ENCODE results near the gene PARD3B.

PARD3B gene

DNA sequence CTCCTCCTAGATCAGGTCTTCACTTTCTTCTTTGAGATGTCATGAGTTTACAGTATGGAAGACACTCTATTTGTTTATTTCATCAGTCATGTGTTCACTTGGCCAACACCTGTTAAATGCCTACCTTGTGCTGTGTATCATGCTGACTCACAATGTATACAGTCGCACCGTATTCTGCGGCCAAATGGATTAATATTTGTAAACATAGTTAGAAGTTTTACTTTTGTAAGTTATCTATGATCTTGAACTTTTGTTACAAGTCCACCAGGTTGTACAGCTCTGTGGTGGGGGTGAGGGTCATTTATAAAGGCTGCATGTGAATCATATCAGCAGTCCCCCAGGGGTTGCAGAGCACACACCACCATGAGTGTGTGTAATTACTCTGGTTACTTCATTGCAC, 728.4 kb downstream of the PARD3B start:
- peak; percentile 4 for DNase-seq (ENCODE audit: low spot score)

GRCh38 chr2:205274801-205275200, 729.5 kb downstream of the PARD3B start:
- DNase-seq (ENCODE audit: low spot score): no peak

DNA sequence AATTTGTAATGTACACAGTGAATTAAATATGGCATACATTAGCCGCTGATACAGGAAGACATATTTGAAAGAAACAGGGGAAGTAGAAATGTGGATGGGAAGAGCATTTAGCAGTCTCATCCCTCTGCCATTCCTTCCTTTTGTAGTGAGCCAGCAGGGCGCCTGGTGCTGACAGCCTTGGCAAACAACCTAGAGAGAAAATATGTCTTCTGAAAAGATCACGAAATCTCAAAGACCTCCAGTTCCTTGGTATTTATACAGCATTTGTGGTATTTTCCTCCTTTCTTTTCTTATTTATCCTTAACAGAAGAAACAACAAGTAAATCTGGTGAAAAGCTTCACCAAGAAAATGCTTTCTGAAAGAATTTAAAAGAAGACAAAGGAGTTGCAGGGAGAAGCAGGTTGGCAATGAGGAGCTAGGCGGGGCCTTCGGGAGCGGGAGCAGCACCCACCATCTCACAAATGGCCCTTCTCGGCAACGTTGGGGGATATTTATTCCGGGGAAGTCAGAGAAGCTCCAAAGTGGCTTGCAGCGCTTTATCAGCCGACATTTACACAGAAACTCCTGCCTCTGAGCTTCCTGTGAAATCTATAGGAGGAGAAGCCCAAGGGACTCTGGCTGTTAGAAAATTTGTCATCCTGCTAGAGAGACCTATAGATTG, 731.0 kb downstream of the PARD3B start:
- no peak for DNase-seq (ENCODE audit: low spot score)

GRCh38 chr2:205280596-205281236, 735.4 kb downstream of the PARD3B start:
- DNase-seq (ENCODE audit: low spot score): no peak

GRCh38 chr2:205283736-205284270, 738.5 kb downstream of the PARD3B start:
- no peak for DNase-seq (ENCODE audit: low spot score)

DNA sequence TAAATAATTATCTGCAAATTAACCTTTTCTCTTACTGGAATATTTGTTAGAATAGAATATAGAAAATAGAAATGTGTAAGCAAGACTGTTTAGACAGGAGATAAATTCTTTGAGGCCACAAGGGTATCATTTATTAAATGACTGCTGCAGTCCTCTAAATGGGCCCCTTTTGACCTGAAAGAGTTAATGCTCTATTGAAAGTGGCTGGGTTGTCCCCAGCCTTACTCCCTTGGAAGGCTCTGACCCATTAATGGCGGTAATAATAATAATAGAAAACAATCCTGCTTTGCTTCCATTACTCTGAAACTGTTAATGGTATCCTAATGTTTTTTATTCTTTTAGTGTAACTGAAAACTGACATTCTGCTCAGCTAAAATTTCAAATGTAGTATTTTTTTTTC, 739.1 kb downstream of the PARD3B start:
- no peak for DNase-seq (ENCODE audit: low spot score)

DNA sequence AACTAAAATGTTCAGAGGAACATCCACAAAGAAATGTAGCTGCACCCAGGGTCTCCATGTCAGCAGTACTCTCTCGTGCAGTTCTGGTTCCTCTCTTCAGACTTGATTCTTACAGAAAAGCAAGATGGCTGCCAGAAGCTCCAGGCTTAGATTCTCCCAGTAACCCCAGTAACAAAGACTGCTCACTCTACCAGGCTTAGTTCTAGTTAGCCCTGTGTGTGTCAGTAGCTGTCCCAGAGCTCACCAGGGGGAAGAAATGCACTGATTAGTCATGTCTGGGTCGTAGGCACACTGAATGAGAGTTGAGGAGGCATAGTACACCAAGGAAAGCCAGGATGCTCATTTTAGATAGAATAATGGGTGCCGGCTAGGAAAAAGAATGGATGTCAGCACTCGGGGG, 742.0 kb downstream of the PARD3B start:
- DNase-seq (ENCODE audit: low spot score): no peak

- no peak for DNase-seq (ENCODE audit: low spot score)
Measured at GRCh38 chr2:205288686-205289085, 743.4 kb downstream of the PARD3B start.

- DNase-seq (ENCODE audit: low spot score): no peak
Measured at GRCh38 chr2:205290299-205290698, 745.0 kb downstream of the PARD3B start.

DNA sequence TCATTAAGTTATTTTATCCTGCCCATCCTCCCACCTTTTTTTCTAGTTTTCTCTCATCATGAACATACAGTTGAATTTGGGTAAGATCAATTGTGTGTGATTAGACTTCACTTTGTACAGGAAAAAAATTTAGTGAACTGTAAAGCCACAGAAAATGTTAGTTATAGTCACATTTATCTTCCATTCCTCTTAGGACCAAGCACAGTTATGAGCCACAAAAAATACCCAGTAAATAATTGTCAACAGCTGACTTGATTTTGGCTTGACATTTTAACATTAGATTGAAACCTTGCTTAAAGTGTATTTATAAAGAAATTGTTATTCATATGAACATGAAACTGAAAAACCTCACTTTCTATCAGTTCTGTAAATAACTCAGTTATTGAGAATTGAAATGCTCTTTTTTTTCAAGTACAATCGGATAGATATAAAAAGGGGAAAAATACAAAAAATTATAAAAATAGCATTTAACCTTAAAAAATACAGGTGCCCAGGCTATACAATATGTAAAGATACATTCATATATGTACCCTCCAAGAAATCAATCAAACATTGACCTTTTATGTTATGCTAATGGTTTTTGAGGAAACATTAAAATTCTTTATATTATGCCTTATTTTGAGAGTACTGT, 747.5 kb downstream of the PARD3B start:
- no peak for DNase-seq (ENCODE audit: low spot score)

DNA sequence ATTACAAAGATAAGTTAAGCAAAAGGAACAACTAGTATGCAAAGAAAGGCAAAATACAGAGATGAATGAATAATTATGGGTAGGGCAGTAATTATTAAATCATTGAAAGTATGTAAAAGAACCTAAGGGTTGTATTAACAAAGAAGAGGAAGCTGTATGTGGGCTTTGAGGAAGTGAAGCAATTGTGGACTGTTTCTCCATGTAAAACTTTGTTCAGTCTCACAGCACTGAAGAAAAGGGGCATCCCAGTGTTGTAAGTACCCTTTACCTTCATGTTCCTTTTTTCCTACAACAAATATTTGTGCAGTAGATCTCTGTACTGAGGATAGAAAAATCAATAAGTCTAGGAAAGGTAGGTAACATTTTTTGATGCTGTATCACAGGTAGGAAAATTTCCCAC, 748.3 kb downstream of the PARD3B start:
- DNase-seq (ENCODE audit: low spot score): no peak

GRCh38 chr2:205296959-205297358, 751.7 kb downstream of the PARD3B start:
- DNase-seq (ENCODE audit: low spot score): no peak

GRCh38 chr2:205297368-205297767, 752.1 kb downstream of the PARD3B start:
- no peak for DNase-seq (ENCODE audit: low spot score)

DNA sequence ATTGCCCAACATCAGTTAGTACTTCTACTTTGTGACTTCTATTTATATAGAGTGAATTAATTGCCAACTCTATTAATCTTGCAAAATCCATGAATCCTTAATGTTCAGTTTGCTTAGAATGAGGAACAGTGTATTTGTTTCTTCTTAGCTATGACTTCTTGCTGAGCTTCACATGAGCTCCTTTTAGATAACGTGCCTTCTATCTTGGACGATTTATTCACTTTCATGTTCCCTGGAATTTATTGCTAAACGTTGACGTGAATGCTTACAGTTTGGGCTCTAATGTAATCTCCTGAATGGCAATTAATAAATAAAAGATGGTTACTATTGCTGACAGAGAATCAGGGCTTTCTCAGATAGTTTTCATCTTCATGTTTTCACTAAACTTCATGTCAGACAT, 752.6 kb downstream of the PARD3B start:
- DNase-seq (ENCODE audit: low spot score): no peak

DNA sequence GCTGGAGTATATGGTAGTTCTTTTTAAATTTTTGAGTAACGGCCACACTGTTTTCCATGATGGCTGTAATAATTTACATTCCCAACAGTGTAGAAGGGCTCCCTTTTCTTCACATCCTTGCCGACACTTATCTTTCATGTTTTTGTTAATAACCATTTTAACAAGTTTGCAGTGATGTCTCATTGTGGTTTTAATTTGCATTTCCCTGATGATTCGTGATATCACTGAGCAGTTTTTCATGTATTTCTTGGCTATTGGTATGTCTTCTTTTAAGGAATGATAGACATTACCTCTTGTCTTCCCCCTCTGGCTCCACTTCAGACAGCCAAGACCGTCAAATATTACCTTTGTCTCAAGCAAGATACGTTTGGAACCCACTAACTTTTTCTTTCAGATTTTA, 765.9 kb downstream of the PARD3B start:
- DNase-seq (ENCODE audit: low spot score): no peak

DNA sequence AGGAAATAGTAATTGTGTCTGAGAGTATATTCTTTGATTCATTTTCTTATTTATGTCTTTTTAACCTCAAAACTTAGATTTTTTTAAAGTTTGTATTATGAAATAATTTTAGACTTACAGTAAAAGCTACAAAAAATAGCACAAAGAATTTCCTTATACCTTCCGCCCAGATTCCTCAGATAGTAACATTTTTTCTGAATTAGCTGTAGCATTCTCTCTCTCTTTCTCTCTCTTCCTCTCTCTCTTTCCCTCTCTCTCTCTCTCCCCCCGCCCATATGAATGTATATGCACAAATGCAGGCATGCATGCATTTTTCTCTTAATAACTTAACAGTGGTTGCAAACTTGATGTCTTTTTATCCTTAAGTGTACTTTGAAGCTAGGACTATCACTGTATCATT, 776.0 kb downstream of the PARD3B start:
- no peak for DNase-seq (ENCODE audit: low spot score)

DNA sequence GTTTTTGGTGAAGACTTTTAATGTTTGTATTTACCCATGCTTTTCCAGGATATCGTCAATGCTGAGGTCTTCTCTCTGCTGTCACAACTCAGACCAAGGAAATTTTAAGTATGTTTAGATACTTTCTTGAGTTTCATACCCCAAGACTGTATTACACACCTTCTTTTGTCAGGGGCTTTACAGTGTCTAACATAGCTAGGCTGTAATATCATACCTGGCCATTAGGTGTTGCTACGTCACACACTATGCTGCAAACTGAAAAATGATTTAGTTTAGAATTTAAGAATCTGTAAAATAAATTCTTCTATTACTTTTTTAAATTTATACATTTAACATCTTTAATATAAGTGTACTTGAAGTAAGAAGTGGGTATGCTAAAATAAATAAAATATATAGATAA, 778.7 kb downstream of the PARD3B start:
- DNase-seq (ENCODE audit: low spot score): no peak

GRCh38 chr2:205324355-205324754, 779.1 kb downstream of the PARD3B start:
- no peak for DNase-seq (ENCODE audit: low spot score)

DNA sequence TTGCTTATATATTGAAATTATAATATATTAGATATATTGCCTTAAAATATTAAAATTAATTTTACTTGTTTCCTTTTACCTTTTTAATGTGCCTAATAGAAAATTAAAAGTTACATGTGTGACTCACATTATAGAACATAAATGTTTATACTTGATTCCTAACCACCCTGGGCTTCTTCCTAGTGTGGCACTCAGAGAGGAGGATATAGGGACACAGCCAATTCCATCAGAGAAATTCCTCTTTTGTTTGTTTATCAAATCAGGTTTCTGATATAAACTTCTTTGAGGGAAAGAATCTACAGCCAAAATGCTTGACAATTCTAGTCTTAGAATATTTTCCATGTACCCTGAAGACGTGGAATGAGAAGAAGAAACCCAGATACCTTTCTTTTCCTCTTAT, 788.1 kb downstream of the PARD3B start:
- no peak for DNase-seq (ENCODE audit: low spot score)

DNA sequence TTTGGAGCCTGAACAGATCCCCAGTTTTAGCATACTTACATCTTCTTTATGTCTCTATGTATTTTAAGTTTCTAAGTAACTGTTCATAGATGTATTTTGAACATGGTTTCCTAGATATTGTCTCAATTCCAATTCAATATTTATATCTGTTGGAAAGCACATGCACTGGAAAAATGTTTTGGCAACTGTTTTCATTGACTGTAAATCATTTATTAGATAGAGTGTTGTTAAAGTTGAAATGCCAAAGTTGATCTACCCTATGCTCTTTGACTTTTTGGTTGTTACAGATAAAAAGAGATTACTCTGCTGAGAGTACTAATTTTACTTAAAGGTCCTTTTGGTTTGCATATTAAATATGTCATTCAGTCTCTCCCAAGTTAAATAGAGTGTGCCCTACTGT, 792.0 kb downstream of the PARD3B start:
- no peak for DNase-seq (ENCODE audit: low spot score)

DNA sequence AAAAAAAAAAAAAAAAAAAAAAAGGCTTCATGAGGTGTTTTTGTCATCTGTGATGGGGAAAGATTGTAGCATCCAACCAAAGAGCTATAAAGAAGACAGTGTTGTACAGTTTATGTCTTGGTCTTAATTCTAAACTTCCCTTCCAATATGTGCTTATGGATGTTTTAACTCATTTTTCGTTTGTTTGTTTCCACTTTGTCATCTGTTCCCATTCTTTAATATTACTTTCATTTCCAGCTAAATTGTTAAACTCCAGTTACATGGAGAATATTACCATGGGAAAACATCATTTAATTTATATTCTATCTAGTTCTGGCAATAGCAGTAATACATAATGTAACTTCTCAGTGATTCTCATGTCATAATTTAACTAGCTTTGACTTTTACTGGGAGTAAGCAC, 792.9 kb downstream of the PARD3B start:
- DNase-seq (ENCODE audit: low spot score): no peak

- no peak for DNase-seq (ENCODE audit: low spot score)
Measured at GRCh38 chr2:205343103-205343502, 797.8 kb downstream of the PARD3B start.

DNA sequence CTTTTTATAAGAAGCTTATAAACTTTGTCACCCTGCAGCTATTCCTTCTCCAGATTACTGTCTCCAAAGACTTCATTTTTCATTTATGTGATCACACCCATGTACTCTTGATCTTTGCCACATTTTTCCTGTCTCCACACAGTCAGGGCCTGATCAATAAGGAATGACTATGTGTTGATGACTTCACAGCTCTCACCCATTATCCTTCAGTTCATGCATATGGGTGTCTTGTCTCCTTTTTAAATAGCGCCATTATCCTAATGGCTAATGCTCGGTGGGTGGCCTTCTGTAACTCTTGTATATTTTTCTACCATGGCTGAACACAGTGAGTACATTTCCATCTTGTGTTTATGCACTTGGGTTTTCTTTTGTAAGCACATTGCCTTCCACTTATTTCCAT, 801.4 kb downstream of the PARD3B start:
- no peak for DNase-seq (ENCODE audit: low spot score)
